ENCODE measurements around the gene CCDC57.
A peak's percentile ranks its signal among the peaks of the same experiment; 100 is the strongest.

The CCDC57 gene

DNA sequence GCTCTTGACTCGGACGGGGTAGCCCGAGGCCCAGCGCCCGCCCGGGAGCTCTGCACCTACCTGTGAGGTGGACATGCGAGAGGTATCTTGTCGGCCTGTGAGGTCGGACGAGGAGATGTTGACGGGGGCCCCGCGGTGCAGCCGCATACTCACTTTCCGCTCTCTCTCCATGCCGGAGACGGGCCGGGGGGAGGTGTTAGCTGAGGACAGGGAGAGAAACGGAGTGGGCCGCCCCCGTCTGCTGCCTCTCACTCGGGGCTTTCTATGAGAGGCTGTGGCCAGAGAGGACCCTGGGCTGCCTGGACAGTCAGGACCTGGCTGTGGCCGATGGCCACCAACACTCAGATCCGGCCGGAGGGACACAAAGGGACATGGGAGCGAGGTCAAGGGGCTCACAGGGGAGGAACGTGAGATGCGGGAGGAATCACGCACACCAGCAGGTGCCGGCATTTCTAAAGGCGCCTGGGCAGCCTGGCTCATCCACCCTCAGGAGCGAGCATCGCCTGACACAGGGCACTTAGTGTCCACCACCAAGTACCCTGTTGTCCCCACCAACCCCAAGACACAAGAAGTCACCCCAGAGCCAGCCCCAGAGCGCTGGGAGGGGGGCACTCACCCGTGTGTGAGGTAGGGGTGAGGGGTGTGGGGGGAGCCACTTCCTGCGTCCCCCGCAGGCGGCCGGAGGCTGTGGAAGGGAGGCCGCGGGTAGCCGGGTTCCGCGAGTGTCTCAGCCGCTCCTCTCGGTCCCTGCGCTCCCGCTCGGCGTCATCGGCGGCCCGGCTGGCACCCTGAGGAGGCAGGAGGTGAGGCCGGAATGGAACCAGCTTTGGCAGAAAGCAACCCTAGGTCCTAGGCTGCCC lies 36.4 kb upstream of the CCDC57 start:
- TF ChIP-seq, protein P1, sequence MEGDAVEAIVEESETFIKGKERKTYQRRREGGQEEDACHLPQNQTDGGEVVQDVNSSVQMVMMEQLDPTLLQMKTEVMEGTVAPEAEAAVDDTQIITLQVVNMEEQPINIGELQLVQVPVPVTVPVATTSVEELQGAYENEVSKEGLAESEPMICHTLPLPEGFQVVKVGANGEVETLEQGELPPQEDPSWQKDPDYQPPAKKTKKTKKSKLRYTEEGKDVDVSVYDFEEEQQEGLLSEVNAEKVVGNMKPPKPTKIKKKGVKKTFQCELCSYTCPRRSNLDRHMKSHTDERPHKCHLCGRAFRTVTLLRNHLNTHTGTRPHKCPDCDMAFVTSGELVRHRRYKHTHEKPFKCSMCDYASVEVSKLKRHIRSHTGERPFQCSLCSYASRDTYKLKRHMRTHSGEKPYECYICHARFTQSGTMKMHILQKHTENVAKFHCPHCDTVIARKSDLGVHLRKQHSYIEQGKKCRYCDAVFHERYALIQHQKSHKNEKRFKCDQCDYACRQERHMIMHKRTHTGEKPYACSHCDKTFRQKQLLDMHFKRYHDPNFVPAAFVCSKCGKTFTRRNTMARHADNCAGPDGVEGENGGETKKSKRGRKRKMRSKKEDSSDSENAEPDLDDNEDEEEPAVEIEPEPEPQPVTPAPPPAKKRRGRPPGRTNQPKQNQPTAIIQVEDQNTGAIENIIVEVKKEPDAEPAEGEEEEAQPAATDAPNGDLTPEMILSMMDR (IDR thresholded peaks at IDR 0.05): no peak
- Histone ChIP-seq H3K4me3 (no peak overlapping the region), H3K27ac (no peak overlapping the region)
- no peak for DNase-seq (ENCODE audit: low spot score)

DNA sequence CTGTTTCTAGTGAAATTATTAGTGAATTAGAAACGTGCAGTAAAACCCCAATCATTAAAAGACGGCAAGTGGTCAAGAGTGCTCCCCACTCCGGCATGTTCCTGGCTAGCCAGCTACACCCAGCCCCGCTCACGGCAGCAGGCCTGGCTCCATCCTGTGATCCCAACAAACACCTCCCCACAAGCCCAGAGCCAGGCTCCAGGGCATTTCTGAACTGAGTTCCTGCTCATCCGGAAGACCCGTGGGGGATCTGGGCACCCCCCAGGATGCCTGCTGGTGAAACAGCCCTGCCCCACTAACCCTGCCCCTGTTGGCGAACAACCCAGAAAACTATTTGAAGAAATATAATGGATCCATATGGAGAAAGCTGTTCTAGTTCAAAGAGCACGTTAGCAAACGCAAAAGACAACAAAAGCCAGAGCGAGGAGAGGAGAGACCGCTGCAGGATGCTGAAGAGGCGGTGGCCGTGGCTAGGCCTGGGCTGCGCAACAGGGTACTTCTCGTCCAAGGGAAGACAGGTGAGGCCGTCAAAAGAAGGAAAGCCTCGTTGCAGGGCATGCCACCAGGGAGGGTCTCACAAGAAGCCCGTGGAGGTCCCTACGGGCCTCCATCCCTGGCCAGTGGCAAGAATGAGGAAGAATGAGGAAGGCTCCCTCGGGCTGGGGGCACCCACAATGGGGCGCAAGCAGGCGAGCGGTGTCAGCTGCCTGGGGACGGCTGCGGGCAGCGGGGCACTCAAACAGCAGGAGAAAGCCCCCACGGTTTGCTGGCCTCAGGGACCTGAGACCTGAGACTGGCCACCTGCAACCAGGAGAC lies 35.4 kb upstream of the CCDC57 start:
- TF ChIP-seq, protein P1 (IDR thresholded peaks at IDR 0.05): no peak
- Histone ChIP-seq H3K4me3 (no peak overlapping the region), H3K27ac (no peak overlapping the region)
- DNase-seq (ENCODE audit: low spot score): no peak

DNA sequence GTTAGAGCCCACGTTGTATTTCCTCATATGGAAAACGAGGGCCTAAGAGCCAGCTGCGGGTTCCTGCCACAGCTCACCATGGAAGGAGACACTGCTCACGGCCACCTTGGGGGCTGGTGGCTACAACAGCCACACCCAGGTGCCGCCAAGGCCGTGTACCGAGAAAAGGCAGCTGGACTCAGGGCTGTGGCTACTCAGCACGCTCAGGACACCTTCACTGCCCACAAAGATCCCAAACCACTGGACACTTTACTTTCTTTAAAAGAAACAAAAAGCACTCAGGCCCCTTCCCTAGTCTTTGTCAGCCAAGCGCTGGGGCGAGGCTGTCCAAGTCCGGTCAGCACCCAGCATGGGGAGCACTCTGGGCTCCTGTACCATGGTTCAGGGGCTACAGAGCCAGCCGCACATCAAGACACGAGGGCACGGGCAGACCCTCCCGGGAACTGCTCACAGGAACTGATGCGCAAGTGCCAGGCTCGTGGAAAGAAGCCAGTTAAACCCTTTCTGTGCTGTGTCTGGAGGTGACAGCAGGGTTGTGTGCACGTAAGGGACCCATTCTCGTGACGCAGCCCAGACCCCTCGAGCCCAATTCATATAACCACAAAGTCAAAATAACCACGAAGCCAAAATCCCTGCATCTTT lies 34.7 kb upstream of the CCDC57 start:
- TF ChIP-seq, protein P1 (IDR thresholded peaks at IDR 0.05): no peak
- Histone ChIP-seq H3K27ac (peak overlapping the region; percentile 34 to 74), H3K4me3 (no peak overlapping the region)
- DNase-seq (ENCODE audit: low spot score): no peak

DNA sequence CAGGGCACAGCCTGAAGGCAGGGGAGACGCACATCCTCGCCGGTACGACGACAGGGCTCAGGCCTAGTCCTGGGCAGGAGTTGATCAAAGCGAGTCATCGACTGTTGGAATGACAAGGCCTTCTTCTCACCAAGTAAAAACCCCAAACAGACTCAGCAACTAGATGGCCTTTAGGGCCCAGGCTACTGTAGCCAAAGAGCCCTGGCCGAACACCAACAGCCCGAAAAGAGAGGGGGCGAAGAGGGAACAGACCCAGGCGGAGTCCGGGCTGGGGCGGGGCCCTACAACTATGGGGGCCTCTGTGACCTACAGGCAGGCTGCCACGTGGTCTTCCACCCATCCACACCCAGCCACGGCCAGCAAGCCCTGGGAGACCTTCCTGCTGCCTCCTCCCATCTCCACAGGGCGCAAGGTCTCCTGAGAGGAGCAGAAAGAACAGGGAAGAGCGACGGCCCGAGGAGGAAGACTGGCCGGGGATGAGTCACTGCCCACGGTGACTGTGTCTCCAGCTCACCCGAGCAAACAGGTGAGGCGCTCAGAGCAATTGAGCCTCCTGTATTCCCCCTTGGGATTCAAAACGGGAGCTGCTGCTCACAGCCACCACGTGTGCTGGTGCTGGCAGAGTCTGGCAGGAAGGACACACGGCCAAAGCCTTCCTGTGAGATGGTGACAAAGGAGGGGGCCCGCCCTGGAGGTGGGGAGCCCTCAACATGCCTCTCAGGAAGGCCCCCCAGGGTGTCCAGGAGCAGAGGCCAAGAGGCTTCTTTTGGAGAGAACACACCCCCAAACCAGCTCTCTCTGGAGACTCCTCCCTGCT lies 33.9 kb upstream of the CCDC57 start:
- TF ChIP-seq, protein P1 (IDR thresholded peaks at IDR 0.05): no peak
- Histone ChIP-seq H3K27ac (peak overlapping the region; percentile 34 to 74), H3K4me3 (no peak overlapping the region)
- DNase-seq (ENCODE audit: low spot score): peak; percentile 74

DNA sequence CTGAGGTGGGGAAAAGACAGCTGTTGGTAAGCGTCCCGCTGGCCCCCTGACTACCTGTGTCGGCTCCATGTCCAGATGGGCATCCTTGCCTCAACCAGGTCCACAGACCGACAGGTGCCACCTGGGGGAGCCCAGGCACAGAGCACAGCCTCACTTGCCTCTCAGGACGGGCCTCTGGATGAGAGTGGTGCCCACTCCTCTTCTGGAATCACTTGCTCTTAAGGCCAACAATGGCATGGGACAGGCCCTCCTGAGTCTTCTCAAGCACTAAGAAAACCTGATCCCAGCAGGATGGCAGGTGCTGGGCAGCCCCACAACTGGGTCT lies 33.4 kb upstream of the CCDC57 start:
- TF ChIP-seq, protein P1 (IDR thresholded peaks at IDR 0.05): no peak
- H3K27ac ChIP-seq: peak overlapping the region; percentile 34 to 74
- H3K4me3 ChIP-seq: no peak overlapping the region
- no peak for DNase-seq (ENCODE audit: low spot score)

Measured in coronary artery (tissue), 2 donors.